Liver (tissue), 9 donors: ENCODE results near the gene OTOL1. TPM values are rescaled to one million over a fixed set of nuclear protein-coding genes. Genes with fewer than 3 reads are reported as not detected.
"Not testable (repeated sequence)": the region's sequence is repeated elsewhere in the genome, so short reads cannot be mapped to it uniquely, and the experiment has no call there.

Experiments used
- DNase-seq: peaks from one replicate; pipeline ENCODE4 v3.0.0-alpha.2; 2017; ENCODE audit warnings: low spot score
- H3K27ac ChIP-seq, 2 donors: one replicate each; pipeline ENCODE4 v1.7.0; 2013; ENCODE audit warnings: inconsistent platforms in 2 of 2, low read length in 2 of 2, control low read depth in 1 of 2, low read depth in 1 of 2, mild to moderate bottlenecking in 1 of 2
- H3K27me3 ChIP-seq, 4 donors: one replicate each; pipeline versions ENCODE4 v1.6.1 to v1.7.0; 2013; ENCODE audit warnings: low read length in 3 of 4, inconsistent platforms in 1 of 4, mild to moderate bottlenecking in 1 of 4, moderate library complexity in 1 of 4; ENCODE audit not compliant: control insufficient read depth in 4 of 4, insufficient read depth in 4 of 4
- H3K36me3 ChIP-seq, 4 donors: one replicate each; pipeline versions ENCODE4 v1.6.1 to v1.7.0; 2013; ENCODE audit warnings: low read length in 3 of 4, mild to moderate bottlenecking in 3 of 4, low read depth in 1 of 4, moderate library complexity in 1 of 4; ENCODE audit not compliant: control insufficient read depth in 4 of 4, insufficient read depth in 3 of 4
- H3K4me1 ChIP-seq, 4 donors: one replicate each; pipeline versions ENCODE4 v1.6.1 to v1.7.0; 2013; ENCODE audit warnings: low read length in 3 of 4, mild to moderate bottlenecking in 3 of 4, moderate library complexity in 1 of 4; ENCODE audit not compliant: control insufficient read depth in 4 of 4, insufficient read depth in 4 of 4
- H3K4me3 ChIP-seq, 3 donors: one replicate each; pipeline versions ENCODE4 v1.6.1 to v1.7.0; 2013; ENCODE audit warnings: low read length in 3 of 3, control low read depth in 1 of 3, low read depth in 1 of 3, mild to moderate bottlenecking in 1 of 3
- H3K9ac ChIP-seq, 2 donors: one replicate each; pipeline ENCODE4 v1.7.0; 2013; ENCODE audit warnings: low read length in 2 of 2, mild to moderate bottlenecking in 2 of 2, moderate library complexity in 2 of 2, control low read depth in 1 of 2, low read depth in 1 of 2
- H3K9me3 ChIP-seq, 4 donors: one replicate each; pipeline versions ENCODE4 v1.6.1 to v1.7.0; 2013; ENCODE audit warnings: low read length in 3 of 4; ENCODE audit not compliant: control insufficient read depth in 4 of 4
- ATF3 ChIP-seq: IDR thresholded peaks from 2 replicates; pipeline ENCODE4 v1.6.1; 2016; ENCODE audit warnings: antibody characterized with exemption
- CTCF ChIP-seq: fragments of 150-350 bp; IDR thresholded peaks from 2 replicates; pipeline ENCODE4 v1.5.1; 2017; ENCODE audit warnings: improper control_type of control experiment, low read depth, low read length; ENCODE audit not compliant: missing input control
- EGR1 ChIP-seq, 2 donors: IDR thresholded peaks; 2 replicates each; pipeline ENCODE4 v1.6.1; 2016 to 2018; ENCODE audit warnings: antibody characterized with exemption in 2 of 2, low read depth in 2 of 2
- FOXA1 ChIP-seq: IDR thresholded peaks from 2 replicates; pipeline ENCODE4 v1.6.1; 2016; ENCODE audit warnings: antibody characterized with exemption
- FOXA2 ChIP-seq: IDR thresholded peaks from 2 replicates; pipeline ENCODE4 v1.6.1; 2016; ENCODE audit warnings: antibody characterized with exemption
- GABPA ChIP-seq, 2 donors: IDR thresholded peaks in 1 of 2; conservative IDR thresholded peaks in 1 of 2; 2 replicates each; pipeline ENCODE4 v1.6.1; 2016; ENCODE audit warnings: antibody characterized with exemption in 2 of 2, mild to moderate bottlenecking in 1 of 2, moderate library complexity in 1 of 2
- HNF4A ChIP-seq, 2 donors: conservative IDR thresholded peaks; 2 replicates each; pipeline ENCODE4 v1.6.1; 2016; ENCODE audit warnings: antibody characterized with exemption in 2 of 2, mild to moderate bottlenecking in 2 of 2
- HNF4G ChIP-seq: IDR thresholded peaks from 2 replicates; pipeline ENCODE4 v1.6.1; 2016; ENCODE audit warnings: antibody characterized with exemption
- JUND ChIP-seq, 2 donors: IDR thresholded peaks; 2 replicates each; pipeline ENCODE4 v1.6.1; 2016; ENCODE audit warnings: antibody characterized with exemption in 2 of 2
- MAX ChIP-seq: IDR thresholded peaks from 2 replicates; pipeline ENCODE4 v1.6.1; 2016; ENCODE audit warnings: antibody characterized with exemption
- NR2F2 ChIP-seq: IDR thresholded peaks from 2 replicates; pipeline ENCODE4 v1.6.1; 2016; ENCODE audit warnings: antibody characterized with exemption
- RAD21 ChIP-seq, 2 donors: IDR thresholded peaks; 2 replicates each; pipeline ENCODE4 v1.6.1; 2016; ENCODE audit warnings: antibody characterized with exemption in 2 of 2, mild to moderate bottlenecking in 2 of 2
- REST ChIP-seq: IDR thresholded peaks from 2 replicates; pipeline ENCODE4 v1.6.1; 2016; ENCODE audit warnings: antibody characterized with exemption, mild to moderate bottlenecking
- RXRA ChIP-seq, 2 donors: IDR thresholded peaks; 2 replicates each; pipeline ENCODE4 v1.6.1; 2017 to 2018; ENCODE audit warnings: antibody characterized with exemption in 2 of 2, mild to moderate bottlenecking in 1 of 2
- SP1 ChIP-seq: IDR thresholded peaks from 2 replicates; pipeline ENCODE4 v1.6.1; 2018; ENCODE audit warnings: antibody characterized with exemption, mild to moderate bottlenecking
- TAF1 ChIP-seq: conservative IDR thresholded peaks from 2 replicates; pipeline ENCODE4 v1.6.1; 2016; ENCODE audit warnings: antibody characterized with exemption, mild to moderate bottlenecking
- YY1 ChIP-seq: IDR thresholded peaks from 2 replicates; pipeline ENCODE4 v1.6.1; 2016; ENCODE audit warnings: antibody characterized with exemption, mild to moderate bottlenecking
- ZBTB33 ChIP-seq: IDR thresholded peaks from 2 replicates; pipeline ENCODE4 v1.6.1; 2016; ENCODE audit warnings: antibody characterized with exemption
- whole genome bisulfite sequencing: extraction: QIAGEN DNeasy Blood & Tissue Kit; methylation state at CpG from one replicate; pipeline ENCODE4 v1.1.7; 2013; 5-methylcytosine and 5-hydroxymethylcytosine counted together
- polyA plus RNA-seq, 2 donors: library from polyadenylated mRNA; stranded (reverse) in 1 of 2; unstranded in 1 of 2; fragments of 200-250 nt in 1 of 2; fragments of >200 nt in 1 of 2; fragmentation: Nextera tagmentation in 1 of 2; extraction: Ambion mirVana in 1 of 2; gene quantifications; one replicate each; pipeline versions ENCODE4 v1.2.1 to v1.2.3, GENCODE V29; 2013 to 2015
- total RNA-seq, 2 donors: library from RNA; depleted of rRNA; stranded (reverse); fragments of >200 nt; gene quantifications; one replicate each; pipeline ENCODE4 v1.2.3, GENCODE V29; 2014
- donor health status: healthy.
- donor health status: healthy.
- donor health status: healthy.
- donor health status: healthy.
- donor health status: healthy.

Gene OTOL1
- total and polyA plus RNA-seq, 4 donors, result not detected

- not testable (repeated sequence) for DNase-seq, H3K36me3 ChIP-seq, H3K4me3 ChIP-seq, H3K27me3 ChIP-seq, H3K27ac ChIP-seq, H3K9ac ChIP-seq, H3K9me3 ChIP-seq
- peaks cover 1 to 16% (median 10%) of the 10 kb centered on the region in 4 donors for H3K4me1 ChIP-seq
- WGBS, result 13% methylated on average over 1 of the region's 1 CpG
- peak in 1 of 2 donors; percentile 10 for TF ChIP-seq RXRA (IDR thresholded peaks at IDR 0.05)
Observed at GRCh38 chr3:161488284-161488683, 8.3 kb upstream of the OTOL1 start.

- Histone ChIP-seq H3K4me3 (no peak overlapping the region), H3K4me1 (peaks cover 1 to 16% (median 10%) of the 10 kb centered on the region in 4 donors), H3K36me3 (no peaks in the 10 kb centered on the region), H3K27ac (no peak overlapping the region), H3K27me3 (no peaks in the 10 kb centered on the region), H3K9ac (no peak overlapping the region), H3K9me3 (no peaks in the 10 kb centered on the region)
- DNase-seq, result no peak
- TF ChIP-seq CTCF (no peak), MAX (no peak), JUND (IDR thresholded peaks at IDR 0.05) (no peak), YY1 (no peak), NR2F2 (no peak), GABPA (IDR thresholded peaks at IDR 0.05 in 1 of 2, conservative IDR thresholded peaks at IDR 0.05 in 1 of 2) (no peak), RAD21 (IDR thresholded peaks at IDR 0.05) (no peak), REST (no peak), RXRA (IDR thresholded peaks at IDR 0.05) (no peak), HNF4A (conservative IDR thresholded peaks at IDR 0.05) (no peak), SP1 (no peak), ZBTB33 (no peak), FOXA2 (no peak), EGR1 (IDR thresholded peaks at IDR 0.05; ENCODE audit: low read depth in 2 of 2) (no peak), ATF3 (no peak), FOXA1 (no peak), HNF4G (no peak), TAF1 (no peak)
Observed at GRCh38 chr3:161489395-161489794, 7.2 kb upstream of the OTOL1 start.
